Measurements from ENCODE around the gene RHEX.

DNA sequence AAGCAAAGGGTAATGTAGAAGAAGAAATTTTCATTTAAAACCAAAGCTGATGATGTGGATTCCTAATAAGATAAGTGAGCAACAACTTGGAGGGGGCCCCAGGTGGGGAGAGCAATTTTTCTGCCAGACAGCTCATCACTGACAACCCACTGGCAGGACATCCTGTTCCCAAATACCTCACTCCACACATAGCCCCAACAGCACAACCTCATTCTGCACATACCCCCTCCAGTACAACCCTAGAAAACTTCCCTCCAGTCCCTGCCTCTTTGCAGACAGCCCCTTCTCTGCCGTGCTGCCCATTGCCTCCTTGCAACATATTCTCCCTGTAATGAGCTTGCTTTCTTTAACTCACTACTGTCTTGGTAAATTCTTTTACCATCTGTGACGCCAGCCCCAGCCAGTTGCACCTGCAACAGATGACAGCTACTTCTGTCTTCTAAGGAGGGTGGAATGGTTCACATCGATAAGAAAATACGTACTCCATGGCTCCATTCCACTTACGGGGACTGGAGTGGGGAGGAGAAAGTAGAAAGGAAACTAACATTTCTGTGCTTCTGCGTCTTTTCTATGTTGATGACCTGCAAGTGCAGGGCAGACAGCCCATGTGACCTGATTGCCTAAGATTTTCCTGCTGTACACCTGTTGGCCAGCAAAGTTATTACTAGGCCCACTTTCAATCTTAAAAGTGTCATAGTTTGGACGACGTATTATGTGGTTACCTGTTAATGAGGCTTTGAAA lies 14.7 kb downstream of the RHEX start:
- TF ChIP-seq, protein P1, sequence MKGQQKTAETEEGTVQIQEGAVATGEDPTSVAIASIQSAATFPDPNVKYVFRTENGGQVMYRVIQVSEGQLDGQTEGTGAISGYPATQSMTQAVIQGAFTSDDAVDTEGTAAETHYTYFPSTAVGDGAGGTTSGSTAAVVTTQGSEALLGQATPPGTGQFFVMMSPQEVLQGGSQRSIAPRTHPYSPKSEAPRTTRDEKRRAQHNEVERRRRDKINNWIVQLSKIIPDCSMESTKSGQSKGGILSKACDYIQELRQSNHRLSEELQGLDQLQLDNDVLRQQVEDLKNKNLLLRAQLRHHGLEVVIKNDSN (IDR thresholded peaks at IDR 0.05; ENCODE audit: borderline replicate concordance, low read depth) = no peak
- no peak for TF ChIP-seq FOXJ3 (CRISPR knock-in tag; IDR thresholded peaks at IDR 0.05)

Measured in SK-N-SH (cell line).